VCaP (cell line): ENCODE measurements around the gene PRDM2.

Source experiments
- H3K27ac ChIP-seq: fragments of 450-650 bp; 2 replicates; pipeline ENCODE4 v1.5.1; 2017
- CTCF ChIP-seq: fragments of 450-650 bp; conservative IDR thresholded peaks from 2 replicates; pipeline ENCODE4 v1.5.1; 2017; ENCODE audit warnings: mild to moderate bottlenecking, moderate library complexity

Gene PRDM2

GRCh38 chr1:13786541-13786940 lies 86.6 kb downstream of the PRDM2 start:
- no peak overlapping the region for H3K27ac ChIP-seq
- no peak for TF ChIP-seq CTCF

- H3K27ac ChIP-seq = no peak overlapping the region
Measured at GRCh38 chr1:13788795-13789194, 88.8 kb downstream of the PRDM2 start.

GRCh38 chr1:13790290-13791030 lies 90.5 kb downstream of the PRDM2 start:
- no peak for TF ChIP-seq CTCF
- no peak overlapping the region for H3K27ac ChIP-seq

More at GRCh38 chr1:13788795-13789194, 88.8 kb downstream of the PRDM2 start:
- no peak for TF ChIP-seq CTCF

GRCh38 chr1:13792419-13792818 lies 92.4 kb downstream of the PRDM2 start:
- no peak overlapping the region for H3K27ac ChIP-seq
- no peak for TF ChIP-seq CTCF

- H3K27ac ChIP-seq = no peak overlapping the region
- no peak for TF ChIP-seq CTCF
Measured at GRCh38 chr1:13793088-13793730, 93.2 kb downstream of the PRDM2 start.

GRCh38 chr1:13794231-13795187 lies 94.5 kb downstream of the PRDM2 start:
- no peak for TF ChIP-seq CTCF
- no peak overlapping the region for H3K27ac ChIP-seq

- TF ChIP-seq CTCF = no peak
- no peak overlapping the region for H3K27ac ChIP-seq
Measured at GRCh38 chr1:13797397-13797796, 97.4 kb downstream of the PRDM2 start.
